SK-N-SH treated with all-trans-retinoic acid at 6 μM for 48 hours (cell line): ENCODE data around the gene HDDC3.

Source experiments
- ATAC-seq: fragments of 200-7000 bp; cut with Tn5 transposase; 3 replicates; pipeline ENCODE4 v1.9.1; 2020; ENCODE audit warnings: mild to moderate bottlenecking, moderate library complexity
- ARNTL ChIP-seq: fragments of 450-650 bp; formaldehyde crosslinking; IDR thresholded peaks from 2 replicates; pipeline ENCODE4 v1.5.0; 2020; ENCODE audit warnings: low read depth, mild to moderate bottlenecking, moderate library complexity, borderline replicate concordance
- BACH2 ChIP-seq: fragments of 250-450 bp; sonication (Bioruptor Pico); IDR thresholded peaks from 2 replicates; pipeline ENCODE4 v1.9.0; 2021; ENCODE audit warnings: mild to moderate bottlenecking, borderline replicate concordance
- CSDC2 ChIP-seq: fragments of 250-450 bp; sonication (Bioruptor Pico); IDR thresholded peaks from 2 replicates; pipeline ENCODE4 v1.5.0; 2020; ENCODE audit warnings: mild to moderate bottlenecking, moderate library complexity
- GLIS3 ChIP-seq: fragments of 250-450 bp; sonication (Bioruptor Pico); IDR thresholded peaks from 2 replicates; pipeline ENCODE4 v1.5.0; 2020; ENCODE audit warnings: mild to moderate bottlenecking, moderate library complexity
- ISL1 ChIP-seq: fragments of 250-450 bp; sonication (Bioruptor Pico); IDR thresholded peaks from 2 replicates; pipeline ENCODE4 v2.1.2; 2022; ENCODE audit warnings: mild to moderate bottlenecking, moderate library complexity
- OSR1 ChIP-seq: fragments of 250-450 bp; sonication (Bioruptor Pico); IDR thresholded peaks from 2 replicates; pipeline ENCODE4 v1.8.0; 2022; ENCODE audit warnings: moderate library complexity, mild to moderate bottlenecking, inconsistent platforms
- PPARA ChIP-seq: fragments of 250-450 bp; sonication (Bioruptor Pico); IDR thresholded peaks from 2 replicates; pipeline ENCODE4 v1.5.0; 2020; ENCODE audit warnings: mild to moderate bottlenecking, borderline replicate concordance
- RARB ChIP-seq: fragments of 250-450 bp; sonication (Bioruptor Pico); IDR thresholded peaks from 2 replicates; pipeline ENCODE4 v1.8.0; 2021; ENCODE audit warnings: mild to moderate bottlenecking, moderate library complexity
- SNAI2 ChIP-seq: fragments of 250-450 bp; sonication (Bioruptor Pico); IDR thresholded peaks from 2 replicates; pipeline ENCODE4 v1.5.0; 2020; ENCODE audit warnings: mild to moderate bottlenecking, moderate library complexity
- TCF4 ChIP-seq: fragments of 250-450 bp; sonication (Bioruptor Pico); IDR thresholded peaks from 2 replicates; pipeline ENCODE4 v1.8.0; 2021; ENCODE audit warnings: mild to moderate bottlenecking, moderate library complexity, borderline replicate concordance
- TOX ChIP-seq: fragments of 250-450 bp; sonication (Bioruptor Pico); IDR thresholded peaks from 2 replicates; pipeline ENCODE4 v1.8.0; 2021; ENCODE audit warnings: mild to moderate bottlenecking, moderate library complexity, borderline replicate concordance
- ZFP3 ChIP-seq: fragments of 250-450 bp; sonication (Bioruptor Pico); IDR thresholded peaks from 2 replicates; pipeline ENCODE4 v1.5.0; 2020; ENCODE audit warnings: mild to moderate bottlenecking, moderate library complexity
- ZFP30 ChIP-seq: fragments of 450-650 bp; formaldehyde crosslinking; IDR thresholded peaks from 2 replicates; pipeline ENCODE4 v1.5.0; 2022; ENCODE audit warnings: mild to moderate bottlenecking, moderate library complexity
- ZNF565 ChIP-seq: fragments of 450-650 bp; formaldehyde crosslinking; conservative IDR thresholded peaks from 2 replicates; pipeline ENCODE4 v1.5.0; 2020; ENCODE audit warnings: low read depth, mild to moderate bottlenecking, moderate library complexity
- ZNF70 ChIP-seq: fragments of 450-650 bp; formaldehyde crosslinking; IDR thresholded peaks from 2 replicates; pipeline ENCODE4 v1.5.0; 2020; ENCODE audit warnings: mild to moderate bottlenecking, moderate library complexity
- ZNF8 ChIP-seq: fragments of 450-650 bp; formaldehyde crosslinking; IDR thresholded peaks from 2 replicates; pipeline ENCODE4 v1.5.0; 2020; ENCODE audit warnings: mild to moderate bottlenecking, moderate library complexity
- TF ChIP-seq, protein P1 (sequence below): fragments of 250-450 bp; sonication (Bioruptor Pico); IDR thresholded peaks from 2 replicates; pipeline ENCODE4 v1.8.0; 2021; ENCODE audit warnings: low read depth, mild to moderate bottlenecking, moderate library complexity, borderline replicate concordance
- TF ChIP-seq, protein P2 (sequence below): fragments of 250-450 bp; sonication (Bioruptor Pico); IDR thresholded peaks from 2 replicates; pipeline ENCODE4 v1.5.0; 2020; ENCODE audit warnings: mild to moderate bottlenecking, moderate library complexity
- TF ChIP-seq, protein P3 (sequence below): fragments of 250-450 bp; sonication (Bioruptor Pico); IDR thresholded peaks from 2 replicates; pipeline ENCODE4 v1.8.0; 2020; ENCODE audit warnings: mild to moderate bottlenecking, moderate library complexity, borderline replicate concordance
- TF ChIP-seq, protein P4 (sequence below): fragments of 250-450 bp; sonication (Bioruptor Pico); IDR thresholded peaks from 2 replicates; pipeline ENCODE4 v1.5.1; 2021; ENCODE audit warnings: mild to moderate bottlenecking, moderate library complexity

HDDC3 gene

GRCh38 chr15:90953947-90954711 is 21.8 kb upstream of the HDDC3 start:
- no peak for TF ChIP-seq RARB (CRISPR knock-in tag)
- TF ChIP-seq CSDC2 (CRISPR knock-in tag): no peak
- TF ChIP-seq SNAI2 (CRISPR knock-in tag): no peak
- TF ChIP-seq, all 23 proteins: peak for 0
- ATAC-seq: no peak

GRCh38 chr15:90952901-90953677 is 20.7 kb upstream of the HDDC3 start:
- ATAC-seq: no peak
- TF ChIP-seq ZNF565 (CRISPR knock-in tag) (no peak), GLIS3 (no peak), RARB (CRISPR knock-in tag) (no peak), ZNF8 (CRISPR knock-in tag) (no peak)

GRCh38 chr15:90950676-90951075 is 18.3 kb upstream of the HDDC3 start:
- TF ChIP-seq, protein P1, sequence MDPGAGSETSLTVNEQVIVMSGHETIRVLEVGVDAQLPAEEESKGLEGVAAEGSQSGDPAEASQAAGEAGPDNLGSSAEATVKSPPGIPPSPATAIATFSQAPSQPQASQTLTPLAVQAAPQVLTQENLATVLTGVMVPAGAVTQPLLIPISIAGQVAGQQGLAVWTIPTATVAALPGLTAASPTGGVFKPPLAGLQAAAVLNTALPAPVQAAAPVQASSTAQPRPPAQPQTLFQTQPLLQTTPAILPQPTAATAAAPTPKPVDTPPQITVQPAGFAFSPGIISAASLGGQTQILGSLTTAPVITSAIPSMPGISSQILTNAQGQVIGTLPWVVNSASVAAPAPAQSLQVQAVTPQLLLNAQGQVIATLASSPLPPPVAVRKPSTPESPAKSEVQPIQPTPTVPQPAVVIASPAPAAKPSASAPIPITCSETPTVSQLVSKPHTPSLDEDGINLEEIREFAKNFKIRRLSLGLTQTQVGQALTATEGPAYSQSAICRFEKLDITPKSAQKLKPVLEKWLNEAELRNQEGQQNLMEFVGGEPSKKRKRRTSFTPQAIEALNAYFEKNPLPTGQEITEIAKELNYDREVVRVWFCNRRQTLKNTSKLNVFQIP (CRISPR knock-in tag): no peak
- TF ChIP-seq TCF4 (CRISPR knock-in tag): no peak
- TF ChIP-seq CSDC2 (CRISPR knock-in tag): no peak
- no peak for ATAC-seq

DNA sequence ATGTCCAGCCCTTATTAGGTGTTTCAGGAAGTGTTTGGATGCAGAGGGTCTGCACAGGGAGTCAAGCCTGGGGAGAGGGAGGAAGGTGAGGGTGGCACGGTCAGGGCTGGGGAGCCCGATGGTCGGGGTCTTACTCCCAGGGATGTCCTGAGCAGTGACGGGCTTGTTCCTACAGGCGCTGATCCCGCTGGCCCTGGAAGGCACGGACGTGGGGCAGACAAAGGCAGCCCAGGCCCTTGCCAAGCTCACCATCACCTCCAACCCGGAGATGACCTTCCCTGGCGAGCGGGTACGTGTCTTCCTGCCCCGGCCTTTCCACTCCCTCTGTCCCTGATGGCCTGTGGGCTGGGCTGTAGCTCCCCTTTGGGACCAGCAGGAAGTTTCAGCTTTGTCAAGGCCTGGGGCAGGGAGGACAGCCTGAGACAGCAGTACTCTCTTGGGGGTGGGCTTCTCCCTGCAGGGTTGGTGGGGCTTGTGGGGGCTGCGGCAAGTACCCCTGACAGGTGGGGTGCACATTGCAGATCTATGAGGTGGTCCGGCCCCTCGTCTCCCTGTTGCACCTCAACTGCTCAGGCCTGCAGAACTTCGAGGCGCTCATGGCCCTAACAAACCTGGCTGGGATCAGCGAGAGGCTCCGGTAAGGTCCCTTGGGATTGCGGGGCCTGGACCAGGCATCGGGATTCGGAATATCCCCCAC is 17.8 kb upstream of the HDDC3 start:
- TF ChIP-seq, protein P2, sequence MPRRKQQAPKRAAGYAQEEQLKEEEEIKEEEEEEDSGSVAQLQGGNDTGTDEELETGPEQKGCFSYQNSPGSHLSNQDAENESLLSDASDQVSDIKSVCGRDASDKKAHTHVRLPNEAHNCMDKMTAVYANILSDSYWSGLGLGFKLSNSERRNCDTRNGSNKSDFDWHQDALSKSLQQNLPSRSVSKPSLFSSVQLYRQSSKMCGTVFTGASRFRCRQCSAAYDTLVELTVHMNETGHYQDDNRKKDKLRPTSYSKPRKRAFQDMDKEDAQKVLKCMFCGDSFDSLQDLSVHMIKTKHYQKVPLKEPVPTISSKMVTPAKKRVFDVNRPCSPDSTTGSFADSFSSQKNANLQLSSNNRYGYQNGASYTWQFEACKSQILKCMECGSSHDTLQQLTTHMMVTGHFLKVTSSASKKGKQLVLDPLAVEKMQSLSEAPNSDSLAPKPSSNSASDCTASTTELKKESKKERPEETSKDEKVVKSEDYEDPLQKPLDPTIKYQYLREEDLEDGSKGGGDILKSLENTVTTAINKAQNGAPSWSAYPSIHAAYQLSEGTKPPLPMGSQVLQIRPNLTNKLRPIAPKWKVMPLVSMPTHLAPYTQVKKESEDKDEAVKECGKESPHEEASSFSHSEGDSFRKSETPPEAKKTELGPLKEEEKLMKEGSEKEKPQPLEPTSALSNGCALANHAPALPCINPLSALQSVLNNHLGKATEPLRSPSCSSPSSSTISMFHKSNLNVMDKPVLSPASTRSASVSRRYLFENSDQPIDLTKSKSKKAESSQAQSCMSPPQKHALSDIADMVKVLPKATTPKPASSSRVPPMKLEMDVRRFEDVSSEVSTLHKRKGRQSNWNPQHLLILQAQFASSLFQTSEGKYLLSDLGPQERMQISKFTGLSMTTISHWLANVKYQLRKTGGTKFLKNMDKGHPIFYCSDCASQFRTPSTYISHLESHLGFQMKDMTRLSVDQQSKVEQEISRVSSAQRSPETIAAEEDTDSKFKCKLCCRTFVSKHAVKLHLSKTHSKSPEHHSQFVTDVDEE (CRISPR knock-in tag): no peak
- TF ChIP-seq CSDC2 (CRISPR knock-in tag) (no peak), ZNF8 (CRISPR knock-in tag) (no peak), ZNF565 (CRISPR knock-in tag) (no peak), GLIS3 (no peak), SNAI2 (CRISPR knock-in tag) (no peak), PPARA (CRISPR knock-in tag) (no peak), ARNTL (no peak), ZFP3 (CRISPR knock-in tag) (no peak), TOX (no peak), ZNF70 (no peak), ISL1 (CRISPR knock-in tag) (no peak), ZFP30 (no peak), OSR1 (CRISPR knock-in tag) (no peak), BACH2 (CRISPR knock-in tag) (no peak)
- TF ChIP-seq, protein P3, sequence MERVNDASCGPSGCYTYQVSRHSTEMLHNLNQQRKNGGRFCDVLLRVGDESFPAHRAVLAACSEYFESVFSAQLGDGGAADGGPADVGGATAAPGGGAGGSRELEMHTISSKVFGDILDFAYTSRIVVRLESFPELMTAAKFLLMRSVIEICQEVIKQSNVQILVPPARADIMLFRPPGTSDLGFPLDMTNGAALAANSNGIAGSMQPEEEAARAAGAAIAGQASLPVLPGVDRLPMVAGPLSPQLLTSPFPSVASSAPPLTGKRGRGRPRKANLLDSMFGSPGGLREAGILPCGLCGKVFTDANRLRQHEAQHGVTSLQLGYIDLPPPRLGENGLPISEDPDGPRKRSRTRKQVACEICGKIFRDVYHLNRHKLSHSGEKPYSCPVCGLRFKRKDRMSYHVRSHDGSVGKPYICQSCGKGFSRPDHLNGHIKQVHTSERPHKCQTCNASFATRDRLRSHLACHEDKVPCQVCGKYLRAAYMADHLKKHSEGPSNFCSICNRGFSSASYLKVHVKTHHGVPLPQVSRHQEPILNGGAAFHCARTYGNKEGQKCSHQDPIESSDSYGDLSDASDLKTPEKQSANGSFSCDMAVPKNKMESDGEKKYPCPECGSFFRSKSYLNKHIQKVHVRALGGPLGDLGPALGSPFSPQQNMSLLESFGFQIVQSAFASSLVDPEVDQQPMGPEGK (CRISPR knock-in tag): no peak
- TF ChIP-seq, protein P4, sequence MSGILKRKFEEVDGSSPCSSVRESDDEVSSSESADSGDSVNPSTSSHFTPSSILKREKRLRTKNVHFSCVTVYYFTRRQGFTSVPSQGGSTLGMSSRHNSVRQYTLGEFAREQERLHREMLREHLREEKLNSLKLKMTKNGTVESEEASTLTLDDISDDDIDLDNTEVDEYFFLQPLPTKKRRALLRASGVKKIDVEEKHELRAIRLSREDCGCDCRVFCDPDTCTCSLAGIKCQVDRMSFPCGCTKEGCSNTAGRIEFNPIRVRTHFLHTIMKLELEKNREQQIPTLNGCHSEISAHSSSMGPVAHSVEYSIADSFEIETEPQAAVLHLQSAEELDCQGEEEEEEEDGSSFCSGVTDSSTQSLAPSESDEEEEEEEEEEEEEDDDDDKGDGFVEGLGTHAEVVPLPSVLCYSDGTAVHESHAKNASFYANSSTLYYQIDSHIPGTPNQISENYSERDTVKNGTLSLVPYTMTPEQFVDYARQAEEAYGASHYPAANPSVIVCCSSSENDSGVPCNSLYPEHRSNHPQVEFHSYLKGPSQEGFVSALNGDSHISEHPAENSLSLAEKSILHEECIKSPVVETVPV (CRISPR knock-in tag): no peak
- TF ChIP-seq, all 23 proteins: peak for 0
- ATAC-seq: no peak
